ENCODE data around the gene TOP3B. TPM values are rescaled to one million over a fixed set of nuclear protein-coding genes. Genes with fewer than 3 reads are reported as not detected.

TOP3B gene
- total RNA-seq, 4 donors from 2014 or later: 12.3 to 27.5 (median 20.4) TPM

DNA sequence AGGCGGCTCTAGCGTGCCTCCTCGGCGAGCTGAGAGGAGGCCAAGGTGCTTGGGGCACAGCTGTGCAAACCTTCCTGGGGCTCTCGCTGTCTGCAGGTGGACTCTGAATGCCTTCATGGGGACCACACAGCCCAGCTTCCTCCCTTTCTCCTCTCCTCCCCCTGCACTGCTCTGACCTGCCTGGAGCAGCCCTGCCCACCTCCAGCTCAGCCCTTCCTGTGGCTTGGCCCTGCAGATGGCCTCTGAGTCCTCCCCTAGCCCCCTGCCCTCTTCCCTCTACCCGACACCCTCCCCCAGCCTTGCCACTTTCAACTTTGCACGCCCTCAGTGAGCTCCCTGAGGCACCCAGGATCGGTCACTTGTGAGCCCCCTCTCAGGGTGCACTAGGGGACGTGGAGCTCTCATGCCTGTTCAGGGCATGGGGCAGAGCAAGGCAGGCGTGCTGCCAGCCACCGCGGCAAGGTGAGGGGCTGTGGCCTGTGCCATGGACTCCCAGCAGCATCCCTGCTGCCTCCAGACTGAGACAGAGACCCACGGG is 61.3 kb downstream of the TOP3B start:
- no peak overlapping the region for H3K27ac ChIP-seq (replicated peaks in 1 of 4)
- 79% methylated on average over 8 of the region's 13 CpGs for WGBS
- no peak for TF ChIP-seq EP300 (IDR thresholded peaks at IDR 0.05)
- no peak for TF ChIP-seq POLR2AphosphoS5 (IDR thresholded peaks at IDR 0.05)
- TF ChIP-seq, protein P1, sequence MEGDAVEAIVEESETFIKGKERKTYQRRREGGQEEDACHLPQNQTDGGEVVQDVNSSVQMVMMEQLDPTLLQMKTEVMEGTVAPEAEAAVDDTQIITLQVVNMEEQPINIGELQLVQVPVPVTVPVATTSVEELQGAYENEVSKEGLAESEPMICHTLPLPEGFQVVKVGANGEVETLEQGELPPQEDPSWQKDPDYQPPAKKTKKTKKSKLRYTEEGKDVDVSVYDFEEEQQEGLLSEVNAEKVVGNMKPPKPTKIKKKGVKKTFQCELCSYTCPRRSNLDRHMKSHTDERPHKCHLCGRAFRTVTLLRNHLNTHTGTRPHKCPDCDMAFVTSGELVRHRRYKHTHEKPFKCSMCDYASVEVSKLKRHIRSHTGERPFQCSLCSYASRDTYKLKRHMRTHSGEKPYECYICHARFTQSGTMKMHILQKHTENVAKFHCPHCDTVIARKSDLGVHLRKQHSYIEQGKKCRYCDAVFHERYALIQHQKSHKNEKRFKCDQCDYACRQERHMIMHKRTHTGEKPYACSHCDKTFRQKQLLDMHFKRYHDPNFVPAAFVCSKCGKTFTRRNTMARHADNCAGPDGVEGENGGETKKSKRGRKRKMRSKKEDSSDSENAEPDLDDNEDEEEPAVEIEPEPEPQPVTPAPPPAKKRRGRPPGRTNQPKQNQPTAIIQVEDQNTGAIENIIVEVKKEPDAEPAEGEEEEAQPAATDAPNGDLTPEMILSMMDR (IDR thresholded peaks at IDR 0.05): no peak
- no peak for TF ChIP-seq POLR2A (IDR thresholded peaks at IDR 0.05; ENCODE audit: low read depth)
- intact Hi-C loops (cut with DNase I): loop anchor here (10.0 kb wide), 1 partner anchor 146 kb away; no protein-coding TSS in a partner anchor
- H3K9me3 ChIP-seq: no peaks in the 10 kb centered on the region
- H3K27me3 ChIP-seq: no peaks in the 10 kb centered on the region
- no peak overlapping the region for H3K4me3 ChIP-seq
- no peak for DNase-seq (ENCODE audit: extremely low spot score)
- H3K4me1 ChIP-seq: peaks cover 7 to 25% (median 17%) of the 10 kb centered on the region in 4 donors
- H3K36me3 ChIP-seq: peaks cover 4 to 71% (median 66%) of the 10 kb centered on the region in 4 donors

DNA sequence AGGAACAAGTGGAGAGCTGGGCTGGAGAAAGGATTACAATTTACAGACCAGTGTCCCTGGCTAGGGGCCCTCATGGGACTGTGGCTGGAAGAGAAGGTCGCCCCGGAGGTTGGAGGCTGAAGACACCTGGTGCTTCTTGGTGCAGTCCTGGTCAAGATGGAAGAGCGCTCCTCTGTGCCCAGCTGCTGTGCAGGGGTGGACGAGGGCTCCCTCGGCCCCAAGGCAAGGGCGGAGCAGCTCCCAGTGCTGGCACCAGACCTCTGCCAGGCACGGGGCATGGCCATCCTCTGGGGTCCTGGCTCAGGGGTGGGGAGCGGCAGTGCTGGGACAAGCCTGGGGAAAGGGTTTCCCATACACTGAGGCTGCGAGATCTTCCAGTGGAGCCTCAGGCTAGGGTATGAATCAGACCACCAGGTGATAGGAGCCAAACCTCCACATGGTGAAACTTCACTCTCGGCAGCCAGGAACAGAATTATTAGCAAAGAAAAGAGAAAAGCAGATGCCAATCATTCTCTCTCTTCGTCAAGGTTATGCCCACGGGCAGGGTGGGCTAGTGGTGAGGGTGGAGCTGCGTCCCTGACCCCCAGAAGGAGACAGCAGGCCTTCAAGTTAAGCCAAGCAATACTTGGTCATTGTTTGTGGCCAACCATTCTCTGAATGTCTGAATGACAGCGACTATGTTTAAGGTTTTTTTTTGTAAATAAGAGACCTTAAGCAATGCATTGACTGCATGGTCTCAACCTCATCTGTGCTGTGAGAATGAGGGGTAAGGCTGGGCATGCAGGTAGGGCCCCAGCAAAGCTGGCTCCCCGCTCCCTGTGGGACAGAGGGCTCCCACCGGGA is 62.0 kb downstream of the TOP3B start:
- WGBS: 85% methylated on average over 15 of the region's 16 CpGs

DNA sequence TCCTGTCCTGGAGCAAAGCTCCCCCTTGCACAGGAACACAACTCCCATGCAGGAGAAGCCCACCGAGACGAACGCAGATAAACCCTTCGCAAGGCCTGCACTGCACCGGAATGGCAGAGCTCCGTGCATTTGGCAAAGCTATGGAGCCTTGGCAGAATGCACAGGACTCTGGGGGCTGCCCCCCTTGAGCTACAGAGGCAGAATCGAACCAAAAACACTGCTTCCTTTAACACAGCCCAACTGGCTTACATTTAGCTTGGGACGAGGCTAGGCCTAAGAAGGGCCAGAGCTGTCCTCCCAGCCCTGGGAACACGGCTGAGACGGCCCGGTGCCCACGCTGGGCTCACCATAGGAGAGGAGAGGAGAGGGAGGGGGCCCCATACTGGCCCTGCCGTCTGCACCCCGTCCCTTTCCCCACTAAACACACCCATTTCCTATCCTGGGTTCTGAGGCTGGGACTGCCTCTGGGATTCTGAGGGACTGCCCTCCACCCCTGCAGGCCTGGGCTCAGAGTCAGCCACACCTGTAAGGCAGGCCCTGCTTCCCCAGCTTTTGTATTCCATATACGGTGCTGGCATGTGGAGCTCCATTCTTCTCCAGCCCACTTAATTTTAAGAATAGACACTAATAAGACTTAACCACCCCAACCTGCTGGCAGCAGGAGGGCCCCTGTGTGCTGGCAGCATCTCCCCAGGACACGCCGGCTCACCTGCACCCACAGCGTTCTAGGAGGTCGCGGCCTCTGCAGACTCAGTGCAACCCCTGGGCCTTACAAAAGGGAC is 62.9 kb downstream of the TOP3B start:
- Histone ChIP-seq H3K4me3 (no peak overlapping the region), H3K4me1 (peaks cover 7 to 23% (median 17%) of the 10 kb centered on the region in 4 donors), H3K36me3 (peaks cover 4 to 57% (median 53%) of the 10 kb centered on the region in 4 donors), H3K27me3 (no peaks in the 10 kb centered on the region), H3K27ac (replicated peaks in 1 of 4) (no peak overlapping the region), H3K9me3 (no peaks in the 10 kb centered on the region)
- no peak for DNase-seq (ENCODE audit: extremely low spot score)
- 83% methylated on average over 15 of the region's 20 CpGs for WGBS
- TF ChIP-seq, protein P1 (IDR thresholded peaks at IDR 0.05): no peak
- intact Hi-C loops (cut with DNase I): loop anchor here (10.0 kb wide), 1 partner anchor 145 kb away; no protein-coding TSS in a partner anchor

More for the DNA sequence above, 62.0 kb downstream of the TOP3B start:
- Histone ChIP-seq H3K27ac (replicated peaks in 1 of 4) (no peak overlapping the region), H3K36me3 (peaks cover 4 to 64% (median 60%) of the 10 kb centered on the region in 4 donors), H3K4me1 (peaks cover 7 to 24% (median 17%) of the 10 kb centered on the region in 4 donors), H3K27me3 (no peaks in the 10 kb centered on the region), H3K9me3 (no peaks in the 10 kb centered on the region), H3K4me3 (no peak overlapping the region)
- no peak for DNase-seq (ENCODE audit: extremely low spot score)
- TF ChIP-seq, protein P1 (IDR thresholded peaks at IDR 0.05): no peak
- TF ChIP-seq POLR2AphosphoS5 (IDR thresholded peaks at IDR 0.05) (no peak), POLR2A (IDR thresholded peaks at IDR 0.05; ENCODE audit: low read depth) (no peak), EP300 (IDR thresholded peaks at IDR 0.05) (no peak)
- intact Hi-C loops (cut with DNase I): loop anchor here (10.0 kb wide), 1 partner anchor 146 kb away; no protein-coding TSS in a partner anchor

DNA sequence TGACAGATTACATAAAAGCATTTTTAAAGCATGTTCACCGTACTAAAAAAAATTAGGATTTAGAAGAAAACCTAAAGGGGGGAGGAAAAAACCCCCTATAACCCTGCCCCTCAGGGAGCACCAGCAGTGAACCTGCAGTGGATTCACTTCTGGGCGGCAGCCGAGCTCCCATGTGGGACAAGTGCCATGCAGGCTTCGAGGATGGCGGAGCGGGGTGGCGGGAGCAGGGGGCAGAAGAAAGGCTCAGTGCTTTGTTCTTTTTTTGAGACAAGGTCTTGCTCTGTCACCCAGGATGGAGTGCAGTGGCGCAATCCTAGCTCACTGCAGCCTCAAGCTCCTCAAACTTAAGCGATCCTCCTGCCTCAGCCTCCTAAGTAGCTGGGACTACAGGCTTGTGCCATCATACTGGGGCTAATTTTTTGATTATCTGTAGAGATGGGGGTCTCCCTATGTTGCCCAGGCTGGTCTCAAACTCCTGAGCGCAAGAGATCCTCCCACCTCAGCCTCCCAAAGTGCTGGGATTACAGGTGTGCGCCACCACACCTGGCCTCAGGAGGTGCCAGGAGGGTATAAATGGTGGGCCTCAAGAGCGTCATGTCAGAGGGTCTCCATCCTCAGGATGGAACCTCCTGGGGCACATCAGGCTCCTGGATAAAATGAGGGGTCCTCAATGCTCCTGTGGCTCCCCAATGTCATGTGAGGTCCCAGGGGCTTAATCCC is 64.0 kb downstream of the TOP3B start:
- Histone ChIP-seq H3K27me3 (no peaks in the 10 kb centered on the region), H3K4me3 (no peak overlapping the region), H3K36me3 (peaks cover 0 to 48% (median 45%) of the 10 kb centered on the region in 4 donors), H3K27ac (replicated peaks in 1 of 4) (no peak overlapping the region), H3K4me1 (peaks cover 7 to 23% (median 17%) of the 10 kb centered on the region in 4 donors), H3K9me3 (no peaks in the 10 kb centered on the region)
- intact Hi-C loops (cut with DNase I): no loop called here
- no peak for DNase-seq (ENCODE audit: extremely low spot score)
- WGBS: 89% methylated on average over 12 of the region's 12 CpGs
- TF ChIP-seq, protein P1 (IDR thresholded peaks at IDR 0.05): no peak
- no peak for TF ChIP-seq POLR2AphosphoS5 (IDR thresholded peaks at IDR 0.05)
- no peak for TF ChIP-seq EP300 (IDR thresholded peaks at IDR 0.05)
- TF ChIP-seq POLR2A (IDR thresholded peaks at IDR 0.05; ENCODE audit: low read depth): no peak

All from esophagus muscularis mucosa (tissue), 4 donors.